WTC11 (cell line): ENCODE results near the gene OR52R1. TPM values are rescaled to one million over a fixed set of nuclear protein-coding genes. Genes with fewer than 3 reads are reported as not detected.
"Not testable (repeated sequence)": the region's sequence is repeated elsewhere in the genome, so short reads cannot be mapped to it uniquely, and the experiment has no call there.

Source experiments
- ATAC-seq: fragments of 200-7000 bp; cut with Tn5 transposase; 2 replicates; pipeline ENCODE4 v1.10.0; 2021; ENCODE audit warnings: mild to moderate bottlenecking, moderate library complexity
- CTCF ChIA-PET: fragments of 300-600 bp; sonication (Branson Sonifier 250); formaldehyde crosslinking; loops from one replicate; lab custom pipeline; 2021; ENCODE audit warnings: antibody characterized with exemption; lab: Charles Lee
- POLR2A ChIA-PET: fragments of 350-600 bp; sonication (Branson Sonifier 250); formaldehyde crosslinking; loops from one replicate; lab custom pipeline; 2021; ENCODE audit warnings: antibody characterized with exemption; lab: Charles Lee
- DNase-seq: peaks from one replicate; pipeline ENCODE4 v3.0.0; 2021; ENCODE audit warnings: low spot score
- H3K27ac Mint-ChIP-seq: 2 replicates; pipeline ENCODE4 v1.8.0; 2021; ENCODE audit warnings: mixed read lengths
- H3K27me3 Mint-ChIP-seq: 2 replicates; pipeline ENCODE4 v1.8.0; 2021; ENCODE audit warnings: low read depth, mild to moderate bottlenecking, moderate library complexity, mixed read lengths
- H3K36me3 Mint-ChIP-seq: 2 replicates; pipeline ENCODE4 v1.8.0; 2021; ENCODE audit warnings: mixed read lengths
- H3K4me1 Mint-ChIP-seq: 2 replicates; pipeline ENCODE4 v1.8.0; 2022; ENCODE audit warnings: mixed read lengths
- H3K4me3 Mint-ChIP-seq: 2 replicates; pipeline ENCODE4 v1.8.0; 2021; ENCODE audit warnings: mild to moderate bottlenecking, moderate library complexity, mixed read lengths
- H3K9me3 Mint-ChIP-seq: 2 replicates; pipeline ENCODE4 v1.8.0; 2021; ENCODE audit warnings: mixed read lengths
- ATF6 ChIP-seq: sonication (generic); formaldehyde crosslinking; IDR thresholded peaks from 2 replicates; pipeline ENCODE4 v1.8.1; 2023; ENCODE audit warnings: mild to moderate bottlenecking, missing genetic modification reagents
- E2F1 ChIP-seq: sonication (generic); formaldehyde crosslinking; IDR thresholded peaks from 2 replicates; pipeline ENCODE4 v1.8.0; 2022; ENCODE audit warnings: mild to moderate bottlenecking, missing genetic modification reagents
- E2F4 ChIP-seq: sonication (generic); formaldehyde crosslinking; IDR thresholded peaks from 2 replicates; pipeline ENCODE4 v1.8.1; 2022; ENCODE audit warnings: low read depth, mild to moderate bottlenecking, moderate library complexity, missing genetic modification reagents, borderline replicate concordance
- FOXJ3 ChIP-seq: sonication (generic); formaldehyde crosslinking; IDR thresholded peaks from 2 replicates; pipeline ENCODE4 v1.9.0; 2021; ENCODE audit warnings: missing genetic modification reagents, mild to moderate bottlenecking, borderline replicate concordance
- FOXP4 ChIP-seq: sonication (generic); formaldehyde crosslinking; IDR thresholded peaks from 2 replicates; pipeline ENCODE4 v1.8.0; 2022; ENCODE audit warnings: mild to moderate bottlenecking, missing genetic modification reagents
- IRF1 ChIP-seq: sonication (generic); formaldehyde crosslinking; IDR thresholded peaks from 2 replicates; pipeline ENCODE4 v1.8.0; 2023; ENCODE audit warnings: missing genetic modification reagents
- MYBL2 ChIP-seq: sonication (generic); formaldehyde crosslinking; IDR thresholded peaks from 2 replicates; pipeline ENCODE4 v1.8.1; 2023; ENCODE audit warnings: mild to moderate bottlenecking, moderate library complexity, missing genetic modification reagents
- NFATC4 ChIP-seq: fragments of 250-450 bp; sonication (Bioruptor Pico); IDR thresholded peaks from 2 replicates; pipeline ENCODE4 v1.9.0; 2021; ENCODE audit warnings: mild to moderate bottlenecking
- NFE2L1 ChIP-seq: sonication (generic); formaldehyde crosslinking; IDR thresholded peaks from 2 replicates; pipeline ENCODE4 v1.8.1; 2023; ENCODE audit warnings: missing genetic modification reagents
- NFYB ChIP-seq: sonication (generic); formaldehyde crosslinking; conservative IDR thresholded peaks from 2 replicates; pipeline ENCODE4 v1.8.0; 2022; ENCODE audit warnings: low read depth, missing genetic modification reagents
- NR1H2 ChIP-seq: sonication (generic); formaldehyde crosslinking; IDR thresholded peaks from 2 replicates; pipeline ENCODE4 v1.9.0; 2021; ENCODE audit warnings: mild to moderate bottlenecking, moderate library complexity, missing genetic modification reagents
- NR2C2 ChIP-seq: sonication (generic); formaldehyde crosslinking; IDR thresholded peaks from 2 replicates; pipeline ENCODE4 v1.8.0; 2022; ENCODE audit warnings: mild to moderate bottlenecking, missing genetic modification reagents
- STAT6 ChIP-seq: sonication (generic); formaldehyde crosslinking; conservative IDR thresholded peaks from 2 replicates; pipeline ENCODE4 v1.8.1; 2023; ENCODE audit warnings: mild to moderate bottlenecking, low read depth, missing genetic modification reagents, moderate library complexity
- TEAD1 ChIP-seq: sonication (generic); formaldehyde crosslinking; IDR thresholded peaks from 2 replicates; pipeline ENCODE4 v1.8.0; 2022; ENCODE audit warnings: mild to moderate bottlenecking, missing genetic modification reagents
- ZBTB43 ChIP-seq: sonication (generic); formaldehyde crosslinking; IDR thresholded peaks from 2 replicates; pipeline ENCODE4 v1.8.1; 2023; ENCODE audit warnings: mild to moderate bottlenecking, missing genetic modification reagents
- ZNF416 ChIP-seq: fragments of 250-450 bp; sonication (Bioruptor Pico); IDR thresholded peaks from 2 replicates; pipeline ENCODE4 v1.9.0; 2021; ENCODE audit warnings: mild to moderate bottlenecking, inconsistent platforms
- ZNF423 ChIP-seq: fragments of 250-450 bp; sonication (Bioruptor Pico); IDR thresholded peaks from 2 replicates; pipeline ENCODE4 v2.1.2; 2022; ENCODE audit warnings: mild to moderate bottlenecking, moderate library complexity
- total RNA-seq: library from RNA; stranded (reverse); gene quantifications from 3 replicates; pipeline ENCODE4 v1.2.3, GENCODE V29; 2021

The OR52R1 gene
- total RNA-seq, 1 experiment from 2014 or later: not detected

GRCh38 chr11:4809246-4809645 is 5.1 kb upstream of the OR52R1 start (continued):
- TF ChIP-seq FOXP4 (CRISPR knock-in tag): no peak
- no peak for TF ChIP-seq NFE2L1
- TF ChIP-seq E2F4: no peak
- TF ChIP-seq ATF6 (CRISPR knock-in tag): no peak
- no peak for TF ChIP-seq MYBL2
- TF ChIP-seq NFYB (CRISPR knock-in tag): no peak
- no peak for TF ChIP-seq NR2C2 (CRISPR knock-in tag)
- TF ChIP-seq ZNF423 (CRISPR knock-in tag): no peak
- TF ChIP-seq TEAD1 (CRISPR knock-in tag): no peak
- no peak for TF ChIP-seq NFATC4 (CRISPR knock-in tag)
- no peak for TF ChIP-seq FOXJ3

GRCh38 chr11:4808476-4808875 is 4.3 kb upstream of the OR52R1 start:
- Mint-ChIP-seq H3K27me3 (peaks cover 4% of the 10 kb centered on the region; the same call in 1 of the 2 replicates), H3K4me1 (no peaks in the 10 kb centered on the region), H3K9me3 (no peaks in the 10 kb centered on the region), H3K4me3 (no peak overlapping the region), H3K36me3 (no peaks in the 10 kb centered on the region), H3K27ac (no peak overlapping the region)
- CTCF ChIA-PET: no interaction called here
- TF ChIP-seq ZNF423 (CRISPR knock-in tag) (no peak), ZNF416 (CRISPR knock-in tag) (no peak), E2F1 (CRISPR knock-in tag) (no peak), IRF1 (no peak), STAT6 (CRISPR knock-in tag) (no peak), ZBTB43 (CRISPR knock-in tag) (no peak), NR1H2 (no peak)
- ATAC-seq: no peak
- POLR2A ChIA-PET: no interaction called here
- DNase-seq: no peak

- H3K9me3 Mint-ChIP-seq, H3K36me3 Mint-ChIP-seq, POLR2A ChIA-PET, H3K4me1 Mint-ChIP-seq, DNase-seq, H3K4me3 Mint-ChIP-seq, CTCF ChIA-PET, H3K27ac Mint-ChIP-seq, ATAC-seq, H3K27me3 Mint-ChIP-seq: not testable (repeated sequence)
These were observed 2.9 kb downstream of the OR52R1 start for GRCh38 chr11:4801316-4801715.
